ENCODE measurements around the gene PRAME. TPM values are rescaled to one million over a fixed set of nuclear protein-coding genes. Genes with fewer than 3 reads are reported as not detected.

The PRAME gene
- total RNA-seq, 1 experiment from 2014 or later, result 17.1 TPM

GRCh38 chr22:22599248-22599647 lies 40.2 kb upstream of the PRAME start:
- Histone ChIP-seq H3K4me1 (ENCODE audit: insufficient read depth, low read length) (no peaks in the 10 kb centered on the region), H3K9me3 (ENCODE audit: low read length) (no peaks in the 10 kb centered on the region), H4K20me1 (ENCODE audit: low read length) (no peaks in the 10 kb centered on the region), H3K4me2 (ENCODE audit: low read length) (no peak overlapping the region), H3K36me3 (ENCODE audit: low read depth, low read length) (no peaks in the 10 kb centered on the region), H3K4me3 (ENCODE audit: low read length) (no peak overlapping the region), H3K27me3 (ENCODE audit: low read length) (peaks cover 6% of the 10 kb centered on the region; the same call in 1 of the 2 replicates), H3K79me2 (ENCODE audit: low read length) (no peaks in the 10 kb centered on the region), H3K9ac (ENCODE audit: low read length) (no peak overlapping the region), H3F3A (ENCODE audit: low read length, unreplicated experiment) (no peaks in the 10 kb centered on the region), H3K9me2 (replicated peaks; ENCODE audit: low read length) (no peaks in the 10 kb centered on the region), H2AFZ (ENCODE audit: low read length) (no peak overlapping the region), H3K27ac (ENCODE audit: low read length) (no peak overlapping the region)
- intact Hi-C loops (cut with micrococcal nuclease), result no loop called here
- BruUV-seq (replicated peaks), result no TSS peak
- DNase-seq, result no peak
- no peak for ATAC-seq
- no peak for TF ChIP-seq EZH2 (IDR thresholded peaks at IDR 0.05; ENCODE audit: low read length, unreplicated experiment)
- TF ChIP-seq CTCF (conservative IDR thresholded peaks at IDR 0.05; ENCODE audit: low read depth, low read length), result no peak
- no peak for TF ChIP-seq EZH2phosphoT487 (IDR thresholded peaks at IDR 0.05; ENCODE audit: borderline replicate concordance, low read length)
- POLR2A ChIA-PET (ENCODE audit: unreplicated experiment), result no interaction called here
- CTCF ChIA-PET, result interaction anchor here (0.7 kb wide), 1 partner anchor 23 kb away, joined by 3 read pairs; no protein-coding TSS in a partner anchor

GRCh38 chr22:22598144-22598543 lies 39.1 kb upstream of the PRAME start:
- ChIA-PET POLR2A (ENCODE audit: unreplicated experiment) (no interaction called here), CTCF (no interaction called here)
- Histone ChIP-seq H3K9me2 (replicated peaks; ENCODE audit: low read length) (no peaks in the 10 kb centered on the region), H3K79me2 (ENCODE audit: low read length) (no peaks in the 10 kb centered on the region), H3K4me3 (ENCODE audit: low read length) (no peak overlapping the region), H3K27me3 (ENCODE audit: low read length) (peaks cover 6% of the 10 kb centered on the region; the same call in 1 of the 2 replicates), H3K36me3 (ENCODE audit: low read depth, low read length) (no peaks in the 10 kb centered on the region), H3K4me2 (ENCODE audit: low read length) (no peak overlapping the region), H3K4me1 (ENCODE audit: insufficient read depth, low read length) (no peaks in the 10 kb centered on the region), H3K9me3 (ENCODE audit: low read length) (no peaks in the 10 kb centered on the region), H2AFZ (ENCODE audit: low read length) (no peak overlapping the region), H3K27ac (ENCODE audit: low read length) (no peak overlapping the region), H4K20me1 (ENCODE audit: low read length) (no peaks in the 10 kb centered on the region), H3K9ac (ENCODE audit: low read length) (no peak overlapping the region), H3F3A (ENCODE audit: low read length, unreplicated experiment) (no peaks in the 10 kb centered on the region)
- DNase-seq (no peak), ATAC-seq (no peak)
- TF ChIP-seq EZH2 (IDR thresholded peaks at IDR 0.05; ENCODE audit: low read length, unreplicated experiment) (no peak), CTCF (conservative IDR thresholded peaks at IDR 0.05; ENCODE audit: low read depth, low read length) (no peak), EZH2phosphoT487 (IDR thresholded peaks at IDR 0.05; ENCODE audit: borderline replicate concordance, low read length) (no peak)
- BruUV-seq (replicated peaks), result no TSS peak
- intact Hi-C loops (cut with micrococcal nuclease), result no loop called here

- H3K9ac ChIP-seq (ENCODE audit: low read length), result no peak overlapping the region
- H3K4me1 ChIP-seq (ENCODE audit: insufficient read depth, low read length), result no peaks in the 10 kb centered on the region
- H2AFZ ChIP-seq (ENCODE audit: low read length), result no peak overlapping the region
- 0 out of 2 replicates have a peak, but pooled peaks cover under 1% of the 10 kb centered on the region for H3K27me3 ChIP-seq (ENCODE audit: low read length)
- ATAC-seq, result no peak
- intact Hi-C loops (cut with micrococcal nuclease), result no loop called here
- TF ChIP-seq EZH2phosphoT487 (IDR thresholded peaks at IDR 0.05; ENCODE audit: borderline replicate concordance, low read length), result no peak
- TF ChIP-seq CTCF (conservative IDR thresholded peaks at IDR 0.05; ENCODE audit: low read depth, low read length), result no peak
- no peak for TF ChIP-seq EZH2 (IDR thresholded peaks at IDR 0.05; ENCODE audit: low read length, unreplicated experiment)
- H3K4me3 ChIP-seq (ENCODE audit: low read length), result no peak overlapping the region
- no peak overlapping the region for H3K27ac ChIP-seq (ENCODE audit: low read length)
- H3K9me2 ChIP-seq (replicated peaks; ENCODE audit: low read length), result no peaks in the 10 kb centered on the region
- H3F3A ChIP-seq (ENCODE audit: low read length, unreplicated experiment), result no peaks in the 10 kb centered on the region
- no peaks in the 10 kb centered on the region for H3K79me2 ChIP-seq (ENCODE audit: low read length)
- no peak for DNase-seq
- no peaks in the 10 kb centered on the region for H3K9me3 ChIP-seq (ENCODE audit: low read length)
- CTCF ChIA-PET, result no interaction called here
- POLR2A ChIA-PET (ENCODE audit: unreplicated experiment), result no interaction called here
- H3K36me3 ChIP-seq (ENCODE audit: low read depth, low read length), result no peaks in the 10 kb centered on the region
- no TSS peak for BruUV-seq (replicated peaks)
- no peaks in the 10 kb centered on the region for H4K20me1 ChIP-seq (ENCODE audit: low read length)
- no peak overlapping the region for H3K4me2 ChIP-seq (ENCODE audit: low read length)
Measured at GRCh38 chr22:22595001-22595835, 36.2 kb upstream of the PRAME start.
